ENCODE data around the gene UHRF1.
"Not testable (repeated sequence)": the region's sequence is repeated elsewhere in the genome, so short reads cannot be mapped to it uniquely, and the experiment has no call there.

Gene UHRF1

GRCh38 chr19:4877753-4878490, 31.4 kb upstream of the UHRF1 start:
- no peak for DNase-seq (ENCODE audit: insufficient read length, low spot score)

GRCh38 chr19:4878491-4878968, 30.8 kb upstream of the UHRF1 start:
- TF ChIP-seq PAX5 (IDR thresholded peaks at IDR 0.05; ENCODE audit: insufficient read depth, low read length, severe bottlenecking): no peak
- TF ChIP-seq POLR2AphosphoS5 (IDR thresholded peaks at IDR 0.05; ENCODE audit: low read depth, low read length): no peak
- no peak for TF ChIP-seq POU2F2 (IDR thresholded peaks at IDR 0.05; ENCODE audit: low read depth, low read length)
- no peak for TF ChIP-seq SPI1 (IDR thresholded peaks at IDR 0.05; ENCODE audit: low read depth, low read length)
- no peak for TF ChIP-seq TAF1 (IDR thresholded peaks at IDR 0.05; ENCODE audit: low read depth, low read length)
- no peak for TF ChIP-seq POLR2A (IDR thresholded peaks at IDR 0.05; ENCODE audit: low read depth, low read length)
- FAIRE-seq (peak; percentile 38), DNase-seq (ENCODE audit: insufficient read length, low spot score) (no peak)

More at GRCh38 chr19:4877753-4878490, 31.4 kb upstream of the UHRF1 start:
- FAIRE-seq: no peak
- TF ChIP-seq SPI1 (IDR thresholded peaks at IDR 0.05; ENCODE audit: low read depth, low read length): no peak
- no peak for TF ChIP-seq TAF1 (IDR thresholded peaks at IDR 0.05; ENCODE audit: low read depth, low read length)
- no peak for TF ChIP-seq PAX5 (IDR thresholded peaks at IDR 0.05; ENCODE audit: insufficient read depth, low read length, severe bottlenecking)
- TF ChIP-seq POLR2A (IDR thresholded peaks at IDR 0.05; ENCODE audit: low read depth, low read length): no peak
- TF ChIP-seq POU2F2 (IDR thresholded peaks at IDR 0.05; ENCODE audit: low read depth, low read length): no peak
- no peak for TF ChIP-seq POLR2AphosphoS5 (IDR thresholded peaks at IDR 0.05; ENCODE audit: low read depth, low read length)

- DNase-seq (ENCODE audit: insufficient read length, low spot score) (no peak), FAIRE-seq (no peak)
- TF ChIP-seq POLR2AphosphoS5 (IDR thresholded peaks at IDR 0.05; ENCODE audit: low read depth, low read length) (no peak), POU2F2 (IDR thresholded peaks at IDR 0.05; ENCODE audit: low read depth, low read length) (no peak), POLR2A (IDR thresholded peaks at IDR 0.05; ENCODE audit: low read depth, low read length) (no peak), PAX5 (IDR thresholded peaks at IDR 0.05; ENCODE audit: insufficient read depth, low read length, severe bottlenecking) (no peak), SPI1 (IDR thresholded peaks at IDR 0.05; ENCODE audit: low read depth, low read length) (no peak), TAF1 (IDR thresholded peaks at IDR 0.05; ENCODE audit: low read depth, low read length) (no peak)
Measured at GRCh38 chr19:4879041-4879440, 30.3 kb upstream of the UHRF1 start.

- FAIRE-seq; DNase-seq (ENCODE audit: insufficient read length, low spot score): not testable (repeated sequence)
Measured at GRCh38 chr19:4882874-4883273, 26.4 kb upstream of the UHRF1 start.

GRCh38 chr19:4884993-4885392, 24.3 kb upstream of the UHRF1 start:
- not testable (repeated sequence) for FAIRE-seq; DNase-seq (ENCODE audit: insufficient read length, low spot score)

- not testable (repeated sequence) for FAIRE-seq; DNase-seq (ENCODE audit: insufficient read length, low spot score)
Measured at GRCh38 chr19:4887803-4888202, 21.5 kb upstream of the UHRF1 start.

- FAIRE-seq: no peak
- DNase-seq (ENCODE audit: insufficient read length, low spot score): no peak
- TF ChIP-seq POLR2A (IDR thresholded peaks at IDR 0.05; ENCODE audit: low read depth, low read length) (no peak), PAX5 (IDR thresholded peaks at IDR 0.05; ENCODE audit: insufficient read depth, low read length, severe bottlenecking) (no peak), TAF1 (IDR thresholded peaks at IDR 0.05; ENCODE audit: low read depth, low read length) (no peak), POLR2AphosphoS5 (IDR thresholded peaks at IDR 0.05; ENCODE audit: low read depth, low read length) (no peak), POU2F2 (IDR thresholded peaks at IDR 0.05; ENCODE audit: low read depth, low read length) (no peak), SPI1 (IDR thresholded peaks at IDR 0.05; ENCODE audit: low read depth, low read length) (no peak)
Measured at GRCh38 chr19:4889034-4889815, 20.1 kb upstream of the UHRF1 start.

- no peak for DNase-seq (ENCODE audit: insufficient read length, low spot score)
- no peak for FAIRE-seq
- no peak for TF ChIP-seq TAF1 (IDR thresholded peaks at IDR 0.05; ENCODE audit: low read depth, low read length)
- TF ChIP-seq POLR2A (IDR thresholded peaks at IDR 0.05; ENCODE audit: low read depth, low read length): no peak
- TF ChIP-seq POU2F2 (IDR thresholded peaks at IDR 0.05; ENCODE audit: low read depth, low read length): no peak
- no peak for TF ChIP-seq SPI1 (IDR thresholded peaks at IDR 0.05; ENCODE audit: low read depth, low read length)
- TF ChIP-seq POLR2AphosphoS5 (IDR thresholded peaks at IDR 0.05; ENCODE audit: low read depth, low read length): no peak
- no peak for TF ChIP-seq PAX5 (IDR thresholded peaks at IDR 0.05; ENCODE audit: insufficient read depth, low read length, severe bottlenecking)
Measured at GRCh38 chr19:4891066-4891465, 18.2 kb upstream of the UHRF1 start.

GRCh38 chr19:4892962-4893361, 16.3 kb upstream of the UHRF1 start:
- DNase-seq (ENCODE audit: insufficient read length, low spot score); FAIRE-seq: not testable (repeated sequence)

GRCh38 chr19:4896372-4896771, 12.9 kb upstream of the UHRF1 start:
- no peak for TF ChIP-seq TAF1 (IDR thresholded peaks at IDR 0.05; ENCODE audit: low read depth, low read length)
- no peak for TF ChIP-seq PAX5 (IDR thresholded peaks at IDR 0.05; ENCODE audit: insufficient read depth, low read length, severe bottlenecking)
- no peak for TF ChIP-seq SPI1 (IDR thresholded peaks at IDR 0.05; ENCODE audit: low read depth, low read length)
- no peak for TF ChIP-seq POLR2AphosphoS5 (IDR thresholded peaks at IDR 0.05; ENCODE audit: low read depth, low read length)
- no peak for TF ChIP-seq POU2F2 (IDR thresholded peaks at IDR 0.05; ENCODE audit: low read depth, low read length)
- no peak for TF ChIP-seq POLR2A (IDR thresholded peaks at IDR 0.05; ENCODE audit: low read depth, low read length)
- FAIRE-seq (no peak), DNase-seq (ENCODE audit: insufficient read length, low spot score) (no peak)
